IMR-90 (cell line): ENCODE results near the gene TMEM135.

ENCODE experiments used
- CTCF ChIP-seq: conservative IDR thresholded peaks from 2 replicates; pipeline ENCODE4 v1.5.1; 2012; ENCODE audit warnings: mild to moderate bottlenecking, low read depth, low read length, improper control_type of control experiment
- MAZ ChIP-seq: IDR thresholded peaks from 2 replicates; pipeline ENCODE4 v1.6.1; 2012; ENCODE audit warnings: low read depth, mild to moderate bottlenecking, low read length, improper control_type of control experiment, moderate library complexity, borderline replicate concordance
- POLR2A ChIP-seq: IDR thresholded peaks from 2 replicates; pipeline ENCODE4 v1.6.1; 2012; ENCODE audit warnings: mild to moderate bottlenecking, low read depth, low read length
- RCOR1 ChIP-seq: IDR thresholded peaks from 2 replicates; pipeline ENCODE4 v1.6.1; 2012; ENCODE audit warnings: mild to moderate bottlenecking, low read length, improper control_type of control experiment; ENCODE audit not compliant: insufficient replicate concordance

GRCh38 chr11:87176044-87176443 lies 138.3 kb downstream of the TMEM135 start:
- TF ChIP-seq POLR2A = no peak
- no peak for TF ChIP-seq CTCF
- no peak for TF ChIP-seq RCOR1
- TF ChIP-seq MAZ = no peak
